GM23338 (cell line): ENCODE results near the gene SMIM41. TPM values are rescaled to one million over a fixed set of nuclear protein-coding genes. Genes with fewer than 3 reads are reported as not detected.

Experiments used
- ATAC-seq: fragments of 200-7000 bp; cut with Tn5 transposase; 3 replicates; pipeline ENCODE4 v1.9.1; 2020
- DNase-seq: peaks from one replicate; pipeline ENCODE4 v3.0.0-alpha.2; 2015; ENCODE audit warnings: low spot score
- H2AFZ ChIP-seq: fragments of 200-600 bp; sonication (generic); 2 replicates; pipeline ENCODE4 v1.8.0; 2016; ENCODE audit warnings: antibody characterized with exemption, mild to moderate bottlenecking, moderate library complexity
- H3F3A ChIP-seq: fragments of 200-600 bp; sonication (generic); replicated peaks from 2 replicates; pipeline ENCODE4 v1.8.0; 2017; ENCODE audit warnings: antibody characterized with exemption, mixed run types, low read depth
- H3K27ac ChIP-seq: fragments of 200-600 bp; sonication (generic); 2 replicates; pipeline ENCODE4 v1.6.1; 2016; ENCODE audit warnings: low read depth
- H3K27me3 ChIP-seq: fragments of 200-600 bp; sonication (generic); 2 replicates; pipeline ENCODE4 v1.8.0; 2016; ENCODE audit warnings: mild to moderate bottlenecking, mixed run types, moderate library complexity; ENCODE audit not compliant: insufficient read depth
- H3K36me3 ChIP-seq: fragments of 200-600 bp; sonication (generic); 2 replicates; pipeline ENCODE4 v1.8.0; 2016; ENCODE audit warnings: mild to moderate bottlenecking; ENCODE audit not compliant: insufficient read depth
- H3K4me1 ChIP-seq: fragments of 200-600 bp; sonication (generic); 2 replicates; pipeline ENCODE4 v1.8.0; 2016; ENCODE audit warnings: mild to moderate bottlenecking, moderate library complexity; ENCODE audit not compliant: insufficient read depth
- H3K4me2 ChIP-seq: fragments of 200-600 bp; sonication (generic); 2 replicates; pipeline ENCODE4 v1.7.1; 2017; ENCODE audit warnings: mixed run types
- H3K4me3 ChIP-seq: fragments of 200-600 bp; sonication (generic); 2 replicates; pipeline ENCODE4 v1.6.1; 2016; ENCODE audit warnings: mixed run types
- H3K79me2 ChIP-seq: fragments of 200-600 bp; sonication (generic); replicated peaks from 2 replicates; pipeline ENCODE4 v1.8.0; 2017; ENCODE audit warnings: mild to moderate bottlenecking; ENCODE audit not compliant: insufficient read depth
- H3K9me2 ChIP-seq: fragments of 200-600 bp; sonication (generic); 2 replicates; pipeline ENCODE4 v1.8.0; 2017; ENCODE audit not compliant: insufficient read depth
- H4K20me1 ChIP-seq: fragments of 200-600 bp; sonication (generic); replicated peaks from 2 replicates; pipeline ENCODE4 v1.8.0; 2017; ENCODE audit warnings: mild to moderate bottlenecking; ENCODE audit not compliant: insufficient read depth
- H3K27ac Mint-ChIP-seq: 2 replicates; pipeline ENCODE4 v1.8.0; 2020; ENCODE audit warnings: inconsistent platforms, mild to moderate bottlenecking, moderate library complexity, mixed read lengths
- H3K27me3 Mint-ChIP-seq: 3 replicates; pipeline ENCODE4 v1.8.0; 2022; ENCODE audit warnings: low read depth, mild to moderate bottlenecking, moderate library complexity, mixed read lengths, inconsistent platforms; ENCODE audit not compliant: insufficient read depth, poor library complexity
- H3K36me3 Mint-ChIP-seq: 3 replicates; pipeline ENCODE4 v1.8.0; 2021; ENCODE audit warnings: low read depth, mild to moderate bottlenecking, inconsistent platforms, moderate library complexity, mixed read lengths
- H3K4me1 Mint-ChIP-seq: 3 replicates; pipeline ENCODE4 v1.8.0; 2020; ENCODE audit warnings: mild to moderate bottlenecking, inconsistent platforms, mixed read lengths
- H3K4me3 Mint-ChIP-seq: 3 replicates; pipeline ENCODE4 v1.8.0; 2021; ENCODE audit warnings: moderate library complexity, mild to moderate bottlenecking, inconsistent platforms, mixed read lengths
- H3K9me3 Mint-ChIP-seq: 3 replicates; pipeline ENCODE4 v1.8.0; 2020; ENCODE audit warnings: moderate library complexity, mild to moderate bottlenecking, inconsistent platforms, mixed read lengths
- CREB1 ChIP-seq: fragments of 250-450 bp; sonication (Bioruptor Pico); IDR thresholded peaks from 2 replicates; pipeline ENCODE4 v1.5.0; 2020; ENCODE audit warnings: low read depth, mild to moderate bottlenecking, moderate library complexity
- CTCF ChIP-seq, 2 experiments: fragments of 200-600 bp in 1 of 2; sonication (generic) in 1 of 2; conservative IDR thresholded peaks; 2 replicates each; pipeline versions ENCODE4 v1.5.1 to v1.6.1; 2016 to 2017; ENCODE audit warnings: antibody characterized with exemption in 2 of 2, low read depth in 2 of 2, mild to moderate bottlenecking in 2 of 2, moderate library complexity in 1 of 2
- EZH2 ChIP-seq: fragments of 200-600 bp; sonication (generic); IDR thresholded peaks from one replicate; pipeline ENCODE4 v1.8.0; 2017; ENCODE audit warnings: antibody characterized with exemption, mild to moderate bottlenecking, low read depth; ENCODE audit not compliant: unreplicated experiment
- EZH2phosphoT487 ChIP-seq: fragments of 200-600 bp; sonication (generic); IDR thresholded peaks from one replicate; pipeline ENCODE4 v1.8.1; 2018; ENCODE audit warnings: antibody characterized with exemption; ENCODE audit not compliant: unreplicated experiment
- NANOG ChIP-seq: IDR thresholded peaks from 2 replicates; pipeline ENCODE4 v1.6.1; 2016; ENCODE audit warnings: antibody characterized with exemption, borderline replicate concordance
- POLR2AphosphoS5 ChIP-seq: IDR thresholded peaks from 2 replicates; pipeline ENCODE4 v1.6.1; 2016; ENCODE audit warnings: antibody characterized with exemption, low read depth
- STAT1 ChIP-seq: IDR thresholded peaks from one replicate; pipeline ENCODE4 v1.6.1; 2016; ENCODE audit warnings: antibody characterized with exemption; ENCODE audit not compliant: unreplicated experiment
- ZNF114 ChIP-seq: fragments of 250-450 bp; sonication (Bioruptor Pico); IDR thresholded peaks from 2 replicates; pipeline ENCODE4 v1.5.0; 2020; ENCODE audit warnings: mild to moderate bottlenecking, moderate library complexity
- ZNF331 ChIP-seq: fragments of 250-450 bp; sonication (Bioruptor Pico); IDR thresholded peaks from 2 replicates; pipeline ENCODE4 v1.5.0; 2020; ENCODE audit warnings: low read depth, mild to moderate bottlenecking, moderate library complexity
- ZNF462 ChIP-seq: fragments of 250-450 bp; sonication (Bioruptor Pico); IDR thresholded peaks from 2 replicates; pipeline ENCODE4 v1.5.0; 2020; ENCODE audit warnings: mild to moderate bottlenecking, moderate library complexity
- polyA plus RNA-seq: library from polyadenylated mRNA; unstranded; fragments of >200 nt; fragmentation: Nextera tagmentation; extraction: Ambion mirVana; gene quantifications from 2 replicates; pipeline ENCODE4 v1.2.1, GENCODE V29; 2016
- total RNA-seq: library from RNA; depleted of rRNA; stranded (reverse); fragments of >200 nt; shearing (Covaris generic); gene quantifications from 2 replicates; pipeline ENCODE4 v1.2.3, GENCODE V29; 2014
- TF ChIP-seq, protein P1 (sequence below): IDR thresholded peaks from 2 replicates; pipeline ENCODE4 v1.6.1; 2016; ENCODE audit warnings: antibody characterized with exemption
- TF ChIP-seq, protein P2 (sequence below): IDR thresholded peaks from one replicate; pipeline ENCODE4 v1.6.1; 2018; ENCODE audit warnings: antibody characterized with exemption; ENCODE audit not compliant: unreplicated experiment

SMIM41 gene
- total and polyA plus RNA-seq, 2 experiments from 2014 or later = 0.66 TPM

DNA sequence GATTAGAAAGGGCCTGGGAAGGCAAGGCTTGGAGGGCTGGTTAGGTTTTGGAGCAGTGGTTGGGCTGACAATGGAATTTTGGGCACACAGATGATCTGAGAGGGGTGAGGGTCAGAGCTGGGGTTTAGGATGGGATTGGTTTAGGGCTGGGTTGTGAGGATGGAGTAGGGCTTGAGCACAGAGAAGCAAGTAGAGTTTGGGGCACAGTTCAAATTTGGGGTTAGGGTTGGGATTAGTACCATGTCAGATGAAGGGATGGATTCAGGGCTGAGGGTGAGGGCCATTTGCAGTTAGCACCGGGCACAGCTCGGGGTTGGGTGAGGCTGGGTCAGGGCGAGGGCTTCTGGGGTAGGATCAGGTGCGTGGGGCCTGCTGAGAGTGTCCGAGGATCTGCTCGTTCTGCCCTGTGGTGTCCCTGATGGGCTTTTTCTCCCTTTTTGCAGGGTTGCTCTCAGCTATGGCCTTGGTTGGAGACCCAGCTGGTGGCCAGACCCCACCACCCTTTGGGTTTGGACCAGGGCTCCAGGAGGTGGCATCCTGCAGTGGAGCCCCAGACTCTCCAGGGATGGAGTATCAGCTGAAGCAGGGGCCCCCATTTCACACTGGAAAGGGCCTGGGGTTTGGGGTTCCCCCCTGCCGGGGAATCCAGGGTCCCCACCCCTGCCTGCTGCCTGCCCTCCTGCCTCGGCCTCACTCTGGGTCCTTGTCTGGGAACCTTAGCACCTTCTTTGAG is 66.8 kb downstream of the SMIM41 start:
- ATAC-seq = no peak
- H3K27ac ChIP-seq = no peak overlapping the region

More for the DNA sequence above, 66.8 kb downstream of the SMIM41 start:
- Mint-ChIP-seq H3K4me3 (no peak overlapping the region), H3K27ac (no peak overlapping the region), H3K4me1 (peaks cover 39% of the 10 kb centered on the region), H3K9me3 (no peaks in the 10 kb centered on the region), H3K27me3 (peaks cover 6% of the 10 kb centered on the region), H3K36me3 (no peaks in the 10 kb centered on the region)
- Histone ChIP-seq H4K20me1 (no peaks in the 10 kb centered on the region), H3K4me3 (no peak overlapping the region), H3K4me1 (peaks cover 4% of the 10 kb centered on the region; the same call in 1 of the 2 replicates), H3K79me2 (no peaks in the 10 kb centered on the region), H3K36me3 (no peaks in the 10 kb centered on the region), H3K4me2 (no peak overlapping the region), H2AFZ (no peak overlapping the region), H3F3A (no peaks in the 10 kb centered on the region), H3K27me3 (no peaks in the 10 kb centered on the region), H3K9me2 (no peaks in the 10 kb centered on the region)
- no peak for DNase-seq
- TF ChIP-seq NANOG (no peak), CTCF (conservative IDR thresholded peaks at IDR 0.05; ENCODE audit: low read depth in 2 of 2) (no peak), CREB1 (CRISPR knock-in tag) (no peak), STAT1 (no peak), POLR2AphosphoS5 (no peak), EZH2 (no peak), ZNF462 (CRISPR knock-in tag) (no peak), ZNF114 (CRISPR knock-in tag) (no peak), ZNF331 (CRISPR knock-in tag) (no peak), EZH2phosphoT487 (no peak)
- TF ChIP-seq, protein P1, sequence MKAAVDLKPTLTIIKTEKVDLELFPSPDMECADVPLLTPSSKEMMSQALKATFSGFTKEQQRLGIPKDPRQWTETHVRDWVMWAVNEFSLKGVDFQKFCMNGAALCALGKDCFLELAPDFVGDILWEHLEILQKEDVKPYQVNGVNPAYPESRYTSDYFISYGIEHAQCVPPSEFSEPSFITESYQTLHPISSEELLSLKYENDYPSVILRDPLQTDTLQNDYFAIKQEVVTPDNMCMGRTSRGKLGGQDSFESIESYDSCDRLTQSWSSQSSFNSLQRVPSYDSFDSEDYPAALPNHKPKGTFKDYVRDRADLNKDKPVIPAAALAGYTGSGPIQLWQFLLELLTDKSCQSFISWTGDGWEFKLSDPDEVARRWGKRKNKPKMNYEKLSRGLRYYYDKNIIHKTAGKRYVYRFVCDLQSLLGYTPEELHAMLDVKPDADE = no peak
- TF ChIP-seq, protein P2, sequence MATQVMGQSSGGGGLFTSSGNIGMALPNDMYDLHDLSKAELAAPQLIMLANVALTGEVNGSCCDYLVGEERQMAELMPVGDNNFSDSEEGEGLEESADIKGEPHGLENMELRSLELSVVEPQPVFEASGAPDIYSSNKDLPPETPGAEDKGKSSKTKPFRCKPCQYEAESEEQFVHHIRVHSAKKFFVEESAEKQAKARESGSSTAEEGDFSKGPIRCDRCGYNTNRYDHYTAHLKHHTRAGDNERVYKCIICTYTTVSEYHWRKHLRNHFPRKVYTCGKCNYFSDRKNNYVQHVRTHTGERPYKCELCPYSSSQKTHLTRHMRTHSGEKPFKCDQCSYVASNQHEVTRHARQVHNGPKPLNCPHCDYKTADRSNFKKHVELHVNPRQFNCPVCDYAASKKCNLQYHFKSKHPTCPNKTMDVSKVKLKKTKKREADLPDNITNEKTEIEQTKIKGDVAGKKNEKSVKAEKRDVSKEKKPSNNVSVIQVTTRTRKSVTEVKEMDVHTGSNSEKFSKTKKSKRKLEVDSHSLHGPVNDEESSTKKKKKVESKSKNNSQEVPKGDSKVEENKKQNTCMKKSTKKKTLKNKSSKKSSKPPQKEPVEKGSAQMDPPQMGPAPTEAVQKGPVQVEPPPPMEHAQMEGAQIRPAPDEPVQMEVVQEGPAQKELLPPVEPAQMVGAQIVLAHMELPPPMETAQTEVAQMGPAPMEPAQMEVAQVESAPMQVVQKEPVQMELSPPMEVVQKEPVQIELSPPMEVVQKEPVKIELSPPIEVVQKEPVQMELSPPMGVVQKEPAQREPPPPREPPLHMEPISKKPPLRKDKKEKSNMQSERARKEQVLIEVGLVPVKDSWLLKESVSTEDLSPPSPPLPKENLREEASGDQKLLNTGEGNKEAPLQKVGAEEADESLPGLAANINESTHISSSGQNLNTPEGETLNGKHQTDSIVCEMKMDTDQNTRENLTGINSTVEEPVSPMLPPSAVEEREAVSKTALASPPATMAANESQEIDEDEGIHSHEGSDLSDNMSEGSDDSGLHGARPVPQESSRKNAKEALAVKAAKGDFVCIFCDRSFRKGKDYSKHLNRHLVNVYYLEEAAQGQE = no peak
